Glutamatergic neuron (in vitro differentiated cells): Measurements from ENCODE around the gene AP2S1. TPM values are rescaled to one million over a fixed set of nuclear protein-coding genes. Genes with fewer than 3 reads are reported as not detected.
"Not testable (repeated sequence)": the region's sequence is repeated elsewhere in the genome, so short reads cannot be mapped to it uniquely, and the experiment has no call there.

Experiments used
- DNase-seq: peaks from one replicate; pipeline ENCODE4 v3.0.0; 2022
- H3K27ac Mint-ChIP-seq: one replicate; pipeline ENCODE4 v1.8.0; 2020; ENCODE audit warnings: mild to moderate bottlenecking, mixed read lengths, inconsistent platforms; ENCODE audit not compliant: unreplicated experiment
- H3K27me3 Mint-ChIP-seq: one replicate; pipeline ENCODE4 v1.8.0; 2020; ENCODE audit warnings: mild to moderate bottlenecking, moderate library complexity, mixed read lengths, inconsistent platforms; ENCODE audit not compliant: unreplicated experiment
- H3K36me3 Mint-ChIP-seq: one replicate; pipeline ENCODE4 v1.8.0; 2020; ENCODE audit warnings: mild to moderate bottlenecking, mixed read lengths, inconsistent platforms; ENCODE audit not compliant: unreplicated experiment
- H3K4me1 Mint-ChIP-seq: one replicate; pipeline ENCODE4 v1.8.0; 2020; ENCODE audit warnings: mild to moderate bottlenecking, low read depth, mixed read lengths, inconsistent platforms; ENCODE audit not compliant: unreplicated experiment
- H3K4me3 Mint-ChIP-seq: one replicate; pipeline ENCODE4 v1.8.0; 2020; ENCODE audit warnings: mild to moderate bottlenecking, mixed read lengths, inconsistent platforms; ENCODE audit not compliant: unreplicated experiment
- H3K9me3 Mint-ChIP-seq: one replicate; pipeline ENCODE4 v1.8.0; 2020; ENCODE audit warnings: mild to moderate bottlenecking, moderate library complexity, mixed read lengths, inconsistent platforms; ENCODE audit not compliant: unreplicated experiment
- total RNA-seq: library from RNA; stranded (reverse); fragmentation: NEBNext Ultra II Directional; extraction: Animal tissue kit (Norgen Biotek cat#: 25700); gene quantifications from one replicate; pipeline ENCODE4 v1.2.1, GENCODE V29; 2021; ENCODE audit not compliant: unreplicated experiment
- TF ChIP-seq, protein P1 (sequence below): fragments of 200-600 bp; sonication (generic); IDR thresholded peaks from one replicate; pipeline ENCODE4 v1.5.0; 2021; ENCODE audit not compliant: partially characterized antibody, unreplicated experiment

Gene AP2S1
- total RNA-seq, 1 donor from 2014 or later = 95.4 TPM

DNA sequence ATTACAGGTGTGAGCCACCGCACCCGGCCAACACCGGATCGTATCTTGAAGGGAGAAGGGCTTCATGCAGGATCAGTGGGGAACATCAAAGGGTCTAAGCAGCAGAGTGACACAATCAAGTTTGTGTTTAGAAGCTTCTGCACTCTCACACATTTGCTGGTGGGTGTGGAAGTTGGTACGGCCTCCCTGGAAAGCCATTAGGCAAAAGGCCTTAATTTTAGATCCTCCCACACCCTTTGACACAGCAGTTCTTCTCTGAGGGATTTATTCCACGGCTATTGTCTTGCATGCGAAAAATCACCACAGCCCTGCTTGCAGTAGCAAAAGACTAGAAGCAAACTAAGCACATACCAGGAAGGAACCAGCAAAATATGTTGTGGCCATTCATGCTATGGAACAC, 44.0 kb downstream of the AP2S1 start:
- TF ChIP-seq, protein P1, sequence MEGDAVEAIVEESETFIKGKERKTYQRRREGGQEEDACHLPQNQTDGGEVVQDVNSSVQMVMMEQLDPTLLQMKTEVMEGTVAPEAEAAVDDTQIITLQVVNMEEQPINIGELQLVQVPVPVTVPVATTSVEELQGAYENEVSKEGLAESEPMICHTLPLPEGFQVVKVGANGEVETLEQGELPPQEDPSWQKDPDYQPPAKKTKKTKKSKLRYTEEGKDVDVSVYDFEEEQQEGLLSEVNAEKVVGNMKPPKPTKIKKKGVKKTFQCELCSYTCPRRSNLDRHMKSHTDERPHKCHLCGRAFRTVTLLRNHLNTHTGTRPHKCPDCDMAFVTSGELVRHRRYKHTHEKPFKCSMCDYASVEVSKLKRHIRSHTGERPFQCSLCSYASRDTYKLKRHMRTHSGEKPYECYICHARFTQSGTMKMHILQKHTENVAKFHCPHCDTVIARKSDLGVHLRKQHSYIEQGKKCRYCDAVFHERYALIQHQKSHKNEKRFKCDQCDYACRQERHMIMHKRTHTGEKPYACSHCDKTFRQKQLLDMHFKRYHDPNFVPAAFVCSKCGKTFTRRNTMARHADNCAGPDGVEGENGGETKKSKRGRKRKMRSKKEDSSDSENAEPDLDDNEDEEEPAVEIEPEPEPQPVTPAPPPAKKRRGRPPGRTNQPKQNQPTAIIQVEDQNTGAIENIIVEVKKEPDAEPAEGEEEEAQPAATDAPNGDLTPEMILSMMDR = no peak
- DNase-seq = no peak
- Mint-ChIP-seq H3K4me1 (no peaks in the 10 kb centered on the region), H3K27me3 (no peaks in the 10 kb centered on the region), H3K36me3 (no peaks in the 10 kb centered on the region), H3K4me3 (no peak overlapping the region), H3K9me3 (peaks cover 1% of the 10 kb centered on the region), H3K27ac (no peak overlapping the region)

DNA sequence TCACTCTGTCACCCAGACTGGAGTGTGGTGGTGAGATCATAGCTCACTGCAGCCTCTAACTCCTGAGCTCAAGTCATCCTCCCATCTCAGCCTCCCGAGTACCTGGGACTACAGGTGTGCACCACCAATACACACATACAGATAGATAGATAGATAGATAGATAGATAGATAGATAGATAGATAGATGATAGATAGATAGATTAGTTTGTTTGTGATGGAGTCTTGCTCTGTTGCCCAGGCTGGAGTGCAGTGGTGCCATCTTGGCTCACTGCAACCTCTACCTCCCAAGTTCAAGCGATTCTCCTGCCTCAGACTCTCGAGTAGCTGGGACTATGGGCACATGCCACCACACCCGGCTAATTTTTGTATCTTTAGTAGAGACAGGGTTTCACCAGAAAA, 46.2 kb downstream of the AP2S1 start:
- not testable (repeated sequence) for H3K27ac Mint-ChIP-seq, H3K9me3 Mint-ChIP-seq, DNase-seq, H3K4me1 Mint-ChIP-seq, H3K36me3 Mint-ChIP-seq, H3K4me3 Mint-ChIP-seq, H3K27me3 Mint-ChIP-seq

DNA sequence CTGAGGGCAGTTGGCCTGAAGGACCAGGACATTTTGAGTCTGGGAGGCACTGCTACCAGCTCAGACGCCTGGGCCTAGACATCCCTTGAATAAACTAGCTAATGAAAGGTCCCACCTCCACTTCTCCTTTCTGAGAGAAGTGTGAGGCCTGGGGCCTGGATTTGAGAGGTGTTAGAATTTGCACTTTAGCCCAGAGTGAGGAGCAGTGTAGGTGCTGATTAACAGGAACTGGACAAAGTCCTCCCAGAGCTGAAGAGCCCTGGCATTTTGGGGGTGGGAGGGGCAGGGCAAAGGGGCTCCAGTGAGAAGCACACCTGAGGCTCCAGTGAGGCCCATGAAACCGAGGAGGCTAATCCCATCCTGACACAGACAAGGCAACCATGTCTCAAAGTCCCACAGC, 47.1 kb downstream of the AP2S1 start:
- Mint-ChIP-seq H3K36me3 (no peaks in the 10 kb centered on the region), H3K9me3 (no peaks in the 10 kb centered on the region), H3K4me3 (no peak overlapping the region), H3K27me3 (no peaks in the 10 kb centered on the region), H3K27ac (no peak overlapping the region), H3K4me1 (no peaks in the 10 kb centered on the region)
- TF ChIP-seq, protein P1 = no peak
- no peak for DNase-seq

DNA sequence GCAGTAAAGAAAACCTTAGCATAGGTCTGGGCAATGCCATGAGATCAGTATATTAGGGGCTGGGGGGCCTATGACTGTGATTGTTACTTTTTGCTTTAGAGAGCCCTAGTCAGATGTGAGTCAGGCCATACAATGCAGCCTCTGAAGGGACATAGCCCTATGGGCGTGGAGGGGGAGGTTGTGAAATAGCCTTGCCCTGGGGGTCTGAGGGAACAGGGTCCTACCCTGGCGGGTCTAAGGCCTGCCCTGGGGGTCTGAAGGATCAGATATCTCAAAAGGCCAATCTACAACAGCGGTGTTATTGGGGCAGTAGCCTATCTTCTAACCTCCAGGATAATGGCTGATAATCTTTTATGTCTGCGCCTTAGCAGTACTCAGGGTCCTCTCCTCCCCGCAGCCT, 48.5 kb downstream of the AP2S1 start:
- H3K4me3 Mint-ChIP-seq = no peak overlapping the region
- H3K9me3 Mint-ChIP-seq = no peaks in the 10 kb centered on the region
- H3K4me1 Mint-ChIP-seq = no peaks in the 10 kb centered on the region
- no peaks in the 10 kb centered on the region for H3K27me3 Mint-ChIP-seq
- no peak for DNase-seq
- TF ChIP-seq, protein P1 = no peak
- no peaks in the 10 kb centered on the region for H3K36me3 Mint-ChIP-seq
- H3K27ac Mint-ChIP-seq = no peak overlapping the region

DNA sequence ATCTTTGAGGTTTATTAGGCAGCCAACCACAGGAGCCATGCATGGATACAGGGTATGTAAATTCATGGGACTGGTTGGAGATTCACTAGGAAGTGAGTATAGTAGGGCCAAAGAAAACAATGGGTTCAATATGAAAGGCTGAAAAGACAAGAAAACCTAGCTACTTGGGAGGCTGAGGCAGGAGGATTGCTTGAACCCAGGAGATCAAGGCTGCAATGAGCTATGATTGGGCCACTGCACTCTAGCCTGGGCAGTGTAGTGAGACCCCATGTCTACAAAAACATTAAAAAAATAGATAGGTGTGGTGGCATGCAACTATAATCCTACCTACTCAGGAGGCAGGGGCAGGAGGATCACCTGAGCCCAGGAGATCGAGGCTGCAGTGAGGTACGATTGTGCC, 51.9 kb downstream of the AP2S1 start:
- TF ChIP-seq, protein P1 = no peak
- no peak for DNase-seq
- Mint-ChIP-seq H3K9me3 (no peaks in the 10 kb centered on the region), H3K27ac (no peak overlapping the region), H3K4me1 (no peaks in the 10 kb centered on the region), H3K27me3 (no peaks in the 10 kb centered on the region), H3K4me3 (no peak overlapping the region), H3K36me3 (no peaks in the 10 kb centered on the region)

DNA sequence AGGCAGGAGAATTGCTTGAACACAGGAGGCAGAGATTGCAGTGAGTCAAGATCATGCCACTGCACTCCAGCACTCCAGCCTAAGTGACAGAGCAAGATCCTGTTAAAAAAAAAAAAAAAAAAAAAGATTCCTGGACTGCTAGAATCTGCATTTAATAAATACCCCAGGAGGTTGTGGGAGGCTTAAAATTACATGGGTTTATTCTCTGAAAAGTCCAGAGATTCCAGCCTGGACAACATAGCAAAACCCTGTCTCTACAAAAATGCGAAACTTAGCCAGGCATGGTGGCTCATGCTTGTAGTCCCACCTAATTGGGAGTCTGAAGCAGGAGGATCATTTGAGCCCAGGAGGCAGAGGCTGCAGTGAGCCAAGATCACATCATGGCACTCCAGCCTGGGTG, 52.8 kb downstream of the AP2S1 start:
- Mint-ChIP-seq H3K4me1 (no peaks in the 10 kb centered on the region), H3K27me3 (no peaks in the 10 kb centered on the region), H3K4me3 (no peak overlapping the region), H3K27ac (no peak overlapping the region), H3K36me3 (no peaks in the 10 kb centered on the region), H3K9me3 (no peaks in the 10 kb centered on the region)
- TF ChIP-seq, protein P1 = no peak
- no peak for DNase-seq
